ENCODE results near the gene PIGT.

The PIGT gene

GRCh38 chr20:45427236-45428149 lies 11.6 kb downstream of the PIGT start:
- DNase-seq (ENCODE audit: low read depth in 2 of 2), result no peak

GRCh38 chr20:45429618-45430017 lies 13.7 kb downstream of the PIGT start:
- DNase-seq (ENCODE audit: low read depth in 2 of 2), result no peak

DNA sequence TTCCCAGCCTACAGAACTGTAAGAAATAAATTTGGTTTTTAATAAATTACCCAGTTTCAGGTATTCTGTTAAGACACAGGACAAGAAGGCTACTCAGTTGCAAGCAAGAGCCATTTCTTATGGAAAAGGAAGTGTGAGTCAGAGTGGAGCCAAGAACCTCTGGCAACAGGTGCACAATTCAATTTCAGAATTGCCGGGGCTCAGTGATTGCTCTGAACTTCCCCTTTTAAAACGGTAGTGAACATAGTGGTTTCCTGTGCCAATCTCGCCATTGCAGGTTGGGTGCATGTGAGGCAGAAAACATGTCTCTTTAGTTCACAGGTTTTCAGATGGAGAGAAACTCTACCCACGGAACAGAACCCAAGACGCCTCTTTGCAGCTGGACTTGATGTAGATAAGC lies 16.4 kb downstream of the PIGT start:
- DNase-seq (ENCODE audit: low read depth in 2 of 2), result no peak

- no peak for DNase-seq (ENCODE audit: low read depth in 2 of 2)
Measured at GRCh38 chr20:45433316-45433715, 17.4 kb downstream of the PIGT start.

DNA sequence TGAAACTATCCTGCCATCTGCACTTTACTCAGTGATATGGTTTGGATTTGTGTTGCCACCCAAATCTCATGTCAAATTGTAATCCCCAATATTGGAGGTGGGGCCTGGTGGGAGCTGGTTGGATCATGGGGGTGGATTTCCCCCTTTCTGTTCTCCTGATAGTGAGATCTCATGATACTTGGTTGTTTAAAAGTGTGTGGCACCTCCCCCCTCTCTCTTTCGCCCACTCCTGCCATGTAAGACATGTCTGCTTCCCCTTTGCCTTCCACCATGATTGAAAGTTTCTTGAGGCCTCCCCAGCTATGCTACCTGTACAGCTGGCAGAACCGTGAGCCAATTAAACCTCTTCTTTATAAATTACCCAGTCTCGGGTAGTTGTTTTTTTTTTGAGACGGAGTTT lies 18.0 kb downstream of the PIGT start:
- no peak for DNase-seq (ENCODE audit: low read depth in 2 of 2)

GRCh38 chr20:45436732-45437485 lies 21.0 kb downstream of the PIGT start:
- peak; percentile 30 to 36 for DNase-seq (ENCODE audit: low read depth in 2 of 2)

- no peak for DNase-seq (ENCODE audit: low read depth in 2 of 2)
Measured at GRCh38 chr20:45440424-45440823, 24.5 kb downstream of the PIGT start.

DNA sequence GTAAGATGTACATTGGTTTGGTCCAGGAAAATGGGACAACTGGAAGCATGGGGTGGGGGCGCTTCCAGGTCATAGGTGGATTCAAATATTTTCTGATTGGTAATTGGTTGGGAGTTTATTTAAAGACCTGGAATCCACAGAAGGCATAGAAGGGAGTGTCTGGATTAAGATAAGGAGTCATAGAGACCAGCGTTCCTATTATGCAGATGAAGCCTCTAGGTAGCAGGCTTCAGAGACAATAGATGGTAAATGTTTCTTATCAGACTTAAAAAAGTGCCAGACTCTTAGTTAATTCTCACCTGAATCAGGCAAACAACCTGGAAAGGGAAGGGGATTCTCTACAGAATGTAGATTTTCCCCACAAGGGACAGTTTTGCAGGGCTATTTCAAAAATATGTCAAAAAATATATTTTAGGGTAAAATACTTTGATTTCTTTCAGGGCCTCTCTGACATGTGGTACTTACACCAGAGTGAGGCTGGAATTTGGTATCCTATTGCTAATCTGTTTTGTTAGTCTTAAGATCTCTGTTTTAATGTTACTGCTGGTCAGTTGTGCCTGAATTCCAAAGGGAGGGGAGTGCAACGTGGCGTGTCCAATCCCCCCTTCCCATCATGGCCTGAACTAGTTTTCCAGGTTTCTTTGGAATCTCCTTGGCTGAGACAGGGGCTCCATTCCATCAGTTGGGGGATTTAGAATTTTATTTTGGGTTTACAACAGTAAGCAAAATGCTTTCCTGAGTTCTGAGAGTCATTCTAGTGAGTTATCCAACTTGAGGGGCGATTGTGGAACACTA lies 25.1 kb downstream of the PIGT start:
- DNase-seq (ENCODE audit: low read depth in 2 of 2), result no peak

DNA sequence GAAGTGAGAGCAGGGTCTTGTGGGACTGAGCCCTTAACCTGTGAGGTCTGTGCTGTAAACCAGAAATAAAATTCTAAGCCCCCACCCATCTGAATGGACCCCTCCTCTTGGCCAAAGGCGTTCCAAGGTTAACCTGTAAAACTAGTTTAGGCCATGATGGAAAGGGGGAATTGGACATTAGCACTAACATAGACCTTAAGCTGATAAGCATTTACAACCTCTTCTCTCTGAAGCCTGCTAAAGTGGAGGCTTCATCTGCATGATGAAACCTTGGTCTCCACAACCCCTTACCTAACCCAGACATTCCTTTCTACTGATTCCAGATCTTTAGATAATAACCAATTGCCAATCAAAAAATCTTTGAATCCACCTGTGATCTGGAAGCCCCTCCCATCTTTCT lies 25.8 kb downstream of the PIGT start:
- no peak for DNase-seq (ENCODE audit: low read depth in 2 of 2)

- no peak for DNase-seq (ENCODE audit: low read depth in 2 of 2)
Measured at GRCh38 chr20:45444050-45444449, 28.1 kb downstream of the PIGT start.

GRCh38 chr20:45445805-45446562 lies 30.0 kb downstream of the PIGT start:
- DNase-seq (ENCODE audit: low read depth in 2 of 2), result no peak

DNA sequence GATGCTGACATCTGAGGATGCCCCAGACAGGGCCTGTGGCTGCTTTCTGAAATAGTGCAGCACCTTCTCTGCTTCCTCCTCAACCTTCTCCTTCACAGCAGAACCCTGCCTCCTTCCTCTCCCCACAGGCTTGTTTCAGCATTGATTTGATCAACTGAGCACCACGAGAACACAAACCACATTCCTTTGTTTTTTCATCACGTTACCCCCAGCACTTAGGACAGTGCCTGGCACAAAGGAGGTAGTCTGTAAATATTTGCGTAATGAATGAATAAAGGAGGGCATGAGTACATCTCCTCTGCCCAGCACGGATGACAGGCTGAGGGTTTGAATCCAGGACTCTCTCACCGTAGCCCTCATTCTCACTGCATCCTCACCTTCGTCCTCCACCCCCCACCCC lies 32.3 kb downstream of the PIGT start:
- DNase-seq (ENCODE audit: low read depth in 2 of 2), result no peak

DNA sequence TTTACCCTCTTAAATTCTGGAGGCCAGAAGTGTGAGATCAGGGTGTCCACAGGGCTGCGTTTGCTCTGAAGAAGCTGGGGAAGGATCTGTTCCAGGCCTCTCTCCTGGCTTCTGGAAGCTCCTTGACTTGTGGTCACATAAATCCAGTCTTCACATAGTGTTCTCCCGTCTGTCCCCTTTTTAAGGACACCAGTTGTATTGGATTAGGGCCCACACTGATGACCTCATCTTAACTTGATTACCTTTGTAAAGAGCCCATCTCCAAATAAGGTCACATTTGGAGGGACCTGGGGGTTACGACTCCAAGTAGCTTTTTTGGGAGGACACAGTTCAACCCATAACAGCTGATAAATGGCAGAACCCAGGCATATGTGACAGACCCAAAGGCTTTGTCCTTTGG lies 33.6 kb downstream of the PIGT start:
- no peak for DNase-seq (ENCODE audit: low read depth in 2 of 2)

- DNase-seq (ENCODE audit: low read depth in 2 of 2), result peak in 1 of 2 experiments; percentile 8
Measured at GRCh38 chr20:45450097-45450818, 34.3 kb downstream of the PIGT start.

DNA sequence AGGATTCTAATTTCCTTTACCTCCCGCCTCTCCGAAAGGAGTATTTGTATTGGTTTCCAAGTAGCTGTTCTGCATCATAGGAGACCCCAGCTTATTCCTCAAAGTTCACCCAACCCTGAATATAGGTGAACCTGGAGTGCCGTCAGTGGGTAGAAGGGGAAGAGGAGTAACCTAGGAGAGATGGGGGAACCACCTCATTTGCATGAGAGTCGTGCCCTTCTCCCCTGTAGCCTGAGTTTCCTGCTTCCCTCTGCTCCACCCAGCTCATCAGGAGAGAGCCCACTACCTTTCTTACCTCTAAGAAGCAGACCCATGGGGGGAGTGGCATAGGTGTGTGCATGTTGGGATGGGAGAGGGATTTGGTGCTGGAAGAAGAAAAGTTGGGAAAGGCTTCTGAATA lies 36.3 kb downstream of the PIGT start:
- no peak for DNase-seq (ENCODE audit: low read depth in 2 of 2)

DNA sequence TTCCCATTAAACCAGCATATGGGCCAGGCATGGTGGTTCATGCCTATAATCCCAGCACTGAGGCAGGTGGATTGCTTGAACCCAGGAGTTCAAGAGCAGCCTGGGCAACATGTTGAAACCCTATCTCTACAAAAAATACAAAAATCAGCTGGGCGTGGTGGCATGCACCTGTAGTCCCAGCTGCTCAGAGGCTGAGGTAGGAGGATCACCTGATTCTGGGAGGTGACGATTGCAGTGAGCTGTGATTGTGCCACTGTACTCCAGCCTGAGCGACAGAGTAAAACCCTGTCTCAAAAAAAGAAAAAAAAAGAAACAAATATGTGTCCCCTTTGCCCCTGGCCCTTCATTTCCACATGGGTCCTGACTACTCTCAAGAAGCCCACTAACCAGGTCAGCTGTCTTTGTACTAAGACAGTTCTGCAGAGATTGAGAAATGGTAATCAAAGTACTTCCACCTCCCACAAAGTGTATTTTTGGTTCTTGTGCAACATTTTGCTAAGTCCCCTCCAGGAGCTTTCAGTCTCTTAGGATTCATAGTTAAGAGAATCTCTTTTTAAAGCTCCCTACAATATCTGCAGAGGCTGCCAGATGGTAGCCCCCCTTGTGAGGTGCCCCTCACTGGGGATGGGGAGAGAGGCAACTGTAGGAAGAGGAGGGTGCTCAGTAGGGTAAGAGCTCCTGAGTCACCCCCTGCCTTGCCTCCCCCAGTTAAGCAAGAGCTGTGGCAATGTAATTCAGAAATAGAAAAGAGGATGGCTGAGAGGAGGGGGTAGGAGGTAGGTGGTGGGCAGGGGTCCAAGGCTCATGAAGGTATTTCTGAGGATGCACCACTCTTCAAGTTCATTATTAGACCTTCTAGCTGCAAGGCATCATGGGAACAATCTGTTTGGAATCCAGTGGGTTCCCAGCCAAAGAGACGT lies 37.1 kb downstream of the PIGT start:
- DNase-seq (ENCODE audit: low read depth in 2 of 2), result no peak

- no peak for DNase-seq (ENCODE audit: low read depth in 2 of 2)
Measured at GRCh38 chr20:45456632-45457031, 40.7 kb downstream of the PIGT start.

GRCh38 chr20:45459606-45460005 lies 43.7 kb downstream of the PIGT start:
- DNase-seq (ENCODE audit: low read depth in 2 of 2), result no peak

DNA sequence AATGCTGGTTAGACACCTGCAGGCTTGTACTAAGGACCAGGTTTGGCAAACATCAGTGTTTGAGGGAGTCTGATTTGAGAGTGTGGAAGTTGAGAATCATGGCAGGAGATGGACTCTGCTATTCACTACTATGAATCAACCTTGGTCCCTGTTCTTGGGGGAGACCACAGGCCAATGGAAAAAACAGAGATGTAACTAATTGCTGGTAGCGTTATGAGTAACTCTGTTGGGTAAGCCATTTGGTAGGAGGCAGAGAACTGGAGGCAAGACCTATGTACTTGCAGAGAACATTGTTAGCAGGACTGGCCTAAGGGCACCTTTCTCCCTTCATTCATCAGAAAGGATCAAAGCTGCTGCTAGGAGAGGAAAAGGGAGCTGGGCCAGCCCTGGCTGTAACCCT lies 45.3 kb downstream of the PIGT start:
- DNase-seq (ENCODE audit: low read depth in 2 of 2), result no peak

Measured in fibroblast of skin of left biceps (primary cell).